Fibroblast of lung (primary cell): ENCODE measurements around the gene C20orf96. TPM values are rescaled to one million over a fixed set of nuclear protein-coding genes. Genes with fewer than 3 reads are reported as not detected.

Experiments used
- DNase-seq, 2 donors: peaks; one replicate each; pipeline versions ENCODE4 v3.0.0 to v3.0.0-alpha.2; 2010; ENCODE audit warnings: low read depth in 2 of 2
- H2AFZ ChIP-seq: 2 replicates; pipeline ENCODE4 v1.5.1; 2012; ENCODE audit warnings: low read length, control low read depth, inconsistent platforms
- H3K27ac ChIP-seq: 2 replicates; pipeline ENCODE4 v1.5.1; 2011; ENCODE audit warnings: low read length, control low read depth; ENCODE audit not compliant: insufficient read depth
- H3K27me3 ChIP-seq: 2 replicates; pipeline ENCODE4 v1.5.1; 2011; ENCODE audit warnings: mild to moderate bottlenecking, low read length; ENCODE audit not compliant: control insufficient read depth, insufficient read depth
- H3K36me3 ChIP-seq: 2 replicates; pipeline ENCODE4 v1.5.1; 2011; ENCODE audit warnings: low read length; ENCODE audit not compliant: control insufficient read depth, insufficient read depth
- H3K4me1 ChIP-seq: 2 replicates; pipeline ENCODE4 v1.5.1; 2011; ENCODE audit warnings: low read length; ENCODE audit not compliant: control insufficient read depth, insufficient read depth; ENCODE audit errors: extremely low read depth
- H3K4me2 ChIP-seq: 2 replicates; pipeline ENCODE4 v1.5.1; 2011; ENCODE audit warnings: low read length, control low read depth; ENCODE audit not compliant: insufficient read depth; ENCODE audit errors: extremely low read depth
- H3K4me3 ChIP-seq, 4 experiments: fragments of 200-600 bp in 1 of 4; sonication (generic) in 1 of 4; replicated peaks in 1 of 4; 2 replicates each; pipeline ENCODE4 v1.5.1; 2011 to 2016; ENCODE audit warnings: low read length in 4 of 4, low read depth in 3 of 4, mild to moderate bottlenecking in 3 of 4, control low read depth in 2 of 4, inconsistent platforms in 1 of 4, mixed read lengths in 1 of 4; ENCODE audit not compliant: insufficient read depth in 1 of 4; ENCODE audit errors: control extremely low read depth in 1 of 4
- H3K79me2 ChIP-seq: 2 replicates; pipeline ENCODE4 v1.5.1; 2012; ENCODE audit warnings: mild to moderate bottlenecking, low read length, inconsistent platforms; ENCODE audit not compliant: control insufficient read depth, insufficient read depth
- H3K9ac ChIP-seq: 2 replicates; pipeline ENCODE4 v1.5.1; 2011; ENCODE audit warnings: mild to moderate bottlenecking, low read length, control low read depth; ENCODE audit not compliant: insufficient read depth
- H3K9me3 ChIP-seq: 2 replicates; pipeline ENCODE4 v1.5.1; 2012; ENCODE audit warnings: low read depth, low read length; ENCODE audit not compliant: control insufficient read depth, insufficient read depth
- H4K20me1 ChIP-seq: 2 replicates; pipeline ENCODE4 v1.5.1; 2011; ENCODE audit warnings: low read length; ENCODE audit not compliant: control insufficient read depth, insufficient read depth; ENCODE audit errors: extremely low read depth
- CTCF ChIP-seq, 2 donors: IDR thresholded peaks in 1 of 2; conservative IDR thresholded peaks in 1 of 2; 1 replicate in 1 of 2; 2 replicates in 1 of 2; pipeline ENCODE4 v1.5.1; 2011 to 2012; ENCODE audit warnings: low read length in 2 of 2, control low read depth in 1 of 2, inconsistent platforms in 1 of 2, low read depth in 1 of 2, mild to moderate bottlenecking in 1 of 2
- EZH2 ChIP-seq: IDR thresholded peaks from 2 replicates; pipeline ENCODE4 v1.5.1; 2012; ENCODE audit warnings: low read length, control low read depth, mild to moderate bottlenecking; ENCODE audit errors: missing control alignments
- polyA plus RNA-seq, 2 donors: library from polyadenylated mRNA; depleted of rRNA in 1 of 2; stranded (reverse) in 1 of 2; unstranded in 1 of 2; fragments of >200 nt; gene quantifications; 2 replicates each; pipeline ENCODE4 v1.2.1, GENCODE V29; 2011 to 2012; ENCODE audit warnings: missing spikeins in 1 of 2
- total RNA-seq: library from RNA; depleted of rRNA; stranded (reverse); fragments of >200 nt; gene quantifications from 2 replicates; pipeline ENCODE4 v1.2.1, GENCODE V29; 2014

C20orf96 gene
- total and polyA plus RNA-seq, 2 donors (not counting 1 experiment from before 2014, with no cell fraction given): 4.8 to 8.9 TPM

GRCh38 chr20:301886-302848 lies 11.6 kb upstream of the C20orf96 start:
- Histone ChIP-seq H3K9ac (no peak overlapping the region), H3K4me1 (peaks cover 8% of the 10 kb centered on the region), H2AFZ (no peak overlapping the region), H3K36me3 (no peaks in the 10 kb centered on the region), H3K9me3 (no peaks in the 10 kb centered on the region), H3K27me3 (no peaks in the 10 kb centered on the region), H3K4me2 (no peak overlapping the region), H3K4me3 (no peak overlapping the region), H3K27ac (no peak overlapping the region), H3K79me2 (peaks cover 36% of the 10 kb centered on the region), H4K20me1 (no peaks in the 10 kb centered on the region)
- DNase-seq: no peak
- TF ChIP-seq CTCF (conservative IDR thresholded peaks at IDR 0.05 in 1 of 2, IDR thresholded peaks at IDR 0.05 in 1 of 2; ENCODE audit: low read depth in 1 of 2, low read length in 2 of 2): no peak
- TF ChIP-seq EZH2: no peak

- Histone ChIP-seq H3K27ac (no peak overlapping the region), H4K20me1 (no peaks in the 10 kb centered on the region), H3K4me1 (peaks cover 8% of the 10 kb centered on the region), H3K79me2 (peaks cover 38% of the 10 kb centered on the region), H3K9ac (no peak overlapping the region), H2AFZ (no peak overlapping the region), H3K36me3 (no peaks in the 10 kb centered on the region), H3K4me2 (peak overlapping the region; percentile 61), H3K27me3 (no peaks in the 10 kb centered on the region), H3K9me3 (no peaks in the 10 kb centered on the region), H3K4me3 (peak overlapping the region; percentile 38 to 91 (median 82))
- DNase-seq: peak in 1 of 2 donors; percentile 23
- no peak for TF ChIP-seq EZH2
- no peak for TF ChIP-seq CTCF (conservative IDR thresholded peaks at IDR 0.05 in 1 of 2, IDR thresholded peaks at IDR 0.05 in 1 of 2; ENCODE audit: low read depth in 1 of 2, low read length in 2 of 2)
Observed at GRCh38 chr20:300345-300990, 9.9 kb upstream of the C20orf96 start.

GRCh38 chr20:298776-299391 lies 8.3 kb upstream of the C20orf96 start:
- Histone ChIP-seq H2AFZ (no peak overlapping the region), H3K27ac (peak overlapping the region; percentile 90), H3K9me3 (no peaks in the 10 kb centered on the region), H3K4me2 (peak overlapping the region; percentile 88), H3K4me1 (peaks cover 8% of the 10 kb centered on the region), H4K20me1 (no peaks in the 10 kb centered on the region), H3K27me3 (no peaks in the 10 kb centered on the region), H3K79me2 (peaks cover 38% of the 10 kb centered on the region), H3K4me3 (peak overlapping the region; percentile 77 to 94 (median 89)), H3K9ac (peak overlapping the region; percentile 94), H3K36me3 (no peaks in the 10 kb centered on the region)
- DNase-seq: no peak
- TF ChIP-seq CTCF (conservative IDR thresholded peaks at IDR 0.05 in 1 of 2, IDR thresholded peaks at IDR 0.05 in 1 of 2; ENCODE audit: low read depth in 1 of 2, low read length in 2 of 2) (no peak), EZH2 (no peak)
